Smooth muscle cell (in vitro differentiated cells): ENCODE data around the gene HIC1. TPM values are rescaled to one million over a fixed set of nuclear protein-coding genes. Genes with fewer than 3 reads are reported as not detected.

Experiments
- DNase-seq: peaks from one replicate; lab custom pipeline; 2025; ENCODE audit not compliant: unreplicated experiment; lab: John Stamatoyannopoulos, UW
- H2AFZ ChIP-seq: fragments of 200-600 bp; sonication (generic); 2 replicates; pipeline ENCODE4 v1.6.0; 2016; ENCODE audit warnings: antibody characterized with exemption, low read depth, mild to moderate bottlenecking
- H3F3A ChIP-seq: fragments of 200-600 bp; sonication (generic); 2 replicates; pipeline ENCODE4 v1.6.0; 2017; ENCODE audit warnings: antibody characterized with exemption, low read depth
- H3K27ac ChIP-seq: fragments of 200-600 bp; sonication (generic); 2 replicates; pipeline ENCODE4 v1.5.1; 2016; ENCODE audit warnings: low read depth, mild to moderate bottlenecking
- H3K27me3 ChIP-seq: fragments of 200-600 bp; sonication (generic); 2 replicates; pipeline ENCODE4 v1.6.1; 2016; ENCODE audit warnings: low read depth, mild to moderate bottlenecking
- H3K36me3 ChIP-seq: fragments of 200-600 bp; sonication (generic); 2 replicates; pipeline ENCODE4 v1.5.1; 2016; ENCODE audit warnings: low read depth
- H3K4me1 ChIP-seq: fragments of 200-600 bp; sonication (generic); 2 replicates; pipeline ENCODE4 v1.5.1; 2016; ENCODE audit warnings: low read depth
- H3K4me2 ChIP-seq: fragments of 200-600 bp; sonication (generic); 2 replicates; pipeline ENCODE4 v1.6.0; 2016; ENCODE audit warnings: mild to moderate bottlenecking
- H3K4me3 ChIP-seq: fragments of 200-600 bp; sonication (generic); 2 replicates; pipeline ENCODE4 v1.5.1; 2016; ENCODE audit warnings: mild to moderate bottlenecking
- H3K79me2 ChIP-seq: fragments of 200-600 bp; sonication (generic); 2 replicates; pipeline ENCODE4 v1.6.0; 2016; ENCODE audit warnings: low read depth, mild to moderate bottlenecking
- H3K9ac ChIP-seq: fragments of 200-600 bp; sonication (generic); 2 replicates; pipeline ENCODE4 v1.6.0; 2016; ENCODE audit warnings: low read depth
- H3K9me3 ChIP-seq: fragments of 200-600 bp; sonication (generic); replicated peaks from 2 replicates; pipeline ENCODE4 v1.5.1; 2016; ENCODE audit warnings: low read depth
- H4K20me1 ChIP-seq: fragments of 200-600 bp; sonication (generic); 2 replicates; pipeline ENCODE4 v1.6.0; 2016; ENCODE audit warnings: low read depth
- CTCF ChIP-seq: fragments of 200-600 bp; sonication (generic); IDR thresholded peaks from 2 replicates; pipeline ENCODE4 v1.5.1; 2017; ENCODE audit warnings: borderline replicate concordance, mild to moderate bottlenecking, antibody characterized with exemption; ENCODE audit not compliant: insufficient read depth, poor library complexity, severe bottlenecking
- WGBS: methylation state at CpG from one replicate; pipeline ENCODE4 v1.1.7; 2016; ENCODE audit warnings: low lambda C conversion rate; 5-methylcytosine and 5-hydroxymethylcytosine counted together
- microRNA counts: library from miRNA; unstranded; fragments of <30 nt; microRNA quantifications from one replicate; lab custom pipeline; 2016
- microRNA-seq: library from miRNA; unstranded; fragments of <30 nt; microRNA quantifications from one replicate; pipeline ENCODE4, GENCODE V29; 2016; ENCODE audit warnings: borderline number of aligned reads
- polyA plus RNA-seq: library from polyadenylated mRNA; unstranded; fragments of >200 nt; fragmentation: Nextera tagmentation; extraction: Ambion mirVana; gene quantifications from 2 replicates; pipeline ENCODE4 v1.2.1, GENCODE V29; 2016
- small RNA-seq: library from RNA; depleted of rRNA; stranded (forward); fragments of <200 nt; gene quantifications from one replicate; pipeline ENCODE3, GENCODE V24; 2014
- total RNA-seq: library from RNA; depleted of rRNA; stranded (reverse); fragments of >200 nt; gene quantifications from 2 replicates; pipeline ENCODE4 v1.2.3, GENCODE V29; 2014

Gene HIC1
- total and polyA plus RNA-seq, 2 experiments from 2014 or later: 2.9 to 5.2 TPM

- H3K27ac ChIP-seq: peak overlapping the region; percentile 83
- DNase-seq: no peak
- 17% methylated on average over 5 of the region's 5 CpGs for WGBS
These were observed 56.8 kb downstream of the HIC1 start for GRCh38 chr17:2111691-2112090.

More at GRCh38 chr17:2111691-2112090, 56.8 kb downstream of the HIC1 start:
- Histone ChIP-seq H3K4me1 (no peaks in the 10 kb centered on the region), H3K4me2 (peak overlapping the region; percentile 28), H3K36me3 (no peaks in the 10 kb centered on the region), H4K20me1 (peaks cover 43% of the 10 kb centered on the region), H3K79me2 (peaks cover 6% of the 10 kb centered on the region), H3F3A (peaks cover 19% of the 10 kb centered on the region), H3K27me3 (no peaks in the 10 kb centered on the region), H3K9me3 (no peaks in the 10 kb centered on the region), H3K9ac (no peak overlapping the region), H2AFZ (no peak overlapping the region), H3K4me3 (no peak overlapping the region)
- no peak for TF ChIP-seq CTCF

MicroRNAs encoded within 50 kb of the gene (microRNA counts, 767-probe panel; counts per million panel counts)
- microRNA hsa-miR-132-3p (lab: Ali Mortazavi, UCI): 8,928 counts per million, percentile 67 among the panel's probes with 10 or more counts
- microRNA hsa-miR-212-3p (lab: Ali Mortazavi, UCI): 183 counts per million

Small RNA genes within 50 kb of the gene (microRNA-seq; reads per million reads assigned to microRNA genes)
- gene MIR132 (2,944 reads per million, percentile 86 among the genes with 10 or more reads in this experiment), gene MIR212 (52.0 reads per million, percentile 45 among the genes with 10 or more reads in this experiment)

Small RNA genes within 50 kb of the gene (small RNA-seq; reads per million reads assigned to genes)
- gene AC090617.6 (not detected), gene AC090617.9 (not detected), gene MIR132 (32.3 reads per million, percentile 93 among the genes with 10 or more reads in this experiment), gene MIR212 (4.7 reads per million, percentile 62 among the genes with 10 or more reads in this experiment), gene OVCA2 (not detected)

Other genes with a start within 250 kb of the HIC1 start
- gene SMYD4, start 225.2 kb upstream of the HIC1 start, total RNA-seq: 9.5 and 10.3 TPM in 2 replicates
- gene SMYD4, start 225.2 kb upstream of the HIC1 start, polyA plus RNA-seq: 11.1 and 11.7 TPM in 2 replicates
- gene RPA1, start 225.1 kb upstream of the HIC1 start, total RNA-seq: 25.2 and 29.6 TPM in 2 replicates
- 37.8 and 46.3 TPM in 2 replicates for gene RPA1, start 225.1 kb upstream of the HIC1 start, polyA plus RNA-seq
- gene RTN4RL1, start 29.8 kb upstream of the HIC1 start, total RNA-seq: not detected in 2 replicates
- not detected in 2 replicates for gene RTN4RL1, start 29.8 kb upstream of the HIC1 start, polyA plus RNA-seq
- gene DPH1, start 24.9 kb upstream of the HIC1 start, total RNA-seq: 15.9 and 18.1 TPM in 2 replicates
- gene DPH1, start 24.9 kb upstream of the HIC1 start, polyA plus RNA-seq: 33.6 and 46.6 TPM in 2 replicates
- gene OVCA2, start 13.1 kb upstream of the HIC1 start, total RNA-seq: 42.6 and 46.7 TPM in 2 replicates
- gene OVCA2, start 13.1 kb upstream of the HIC1 start, polyA plus RNA-seq: 47.6 and 59.5 TPM in 2 replicates
- 11.2 and 21.4 TPM in 2 replicates for gene SMG6, start 248.7 kb downstream of the HIC1 start, total RNA-seq
- gene SMG6, start 248.7 kb downstream of the HIC1 start, polyA plus RNA-seq: 10.6 and 13.1 TPM in 2 replicates
- gene SRR, start 248.8 kb downstream of the HIC1 start, total RNA-seq: 7.8 and 35.2 TPM in 2 replicates
- 11.3 and 14.3 TPM in 2 replicates for gene SRR, start 248.8 kb downstream of the HIC1 start, polyA plus RNA-seq